Pulmonary artery endothelial cell (primary cell): ENCODE results near the gene LPAR3. TPM values are rescaled to one million over a fixed set of nuclear protein-coding genes. Genes with fewer than 3 reads are reported as not detected.
"Not testable (repeated sequence)": the region's sequence is repeated elsewhere in the genome, so short reads cannot be mapped to it uniquely, and the experiment has no call there.

ENCODE experiments used
- DNase-seq: peaks from one replicate; pipeline ENCODE4 v3.0.0-alpha.2; 2011; ENCODE audit warnings: low read depth, low spot score
- total RNA-seq: library from RNA; depleted of rRNA; stranded (reverse); fragments of >200 nt; gene quantifications from 2 replicates; pipeline ENCODE4 v1.2.3, GENCODE V29; 2014

LPAR3 gene
- total RNA-seq, 1 donor from 2014 or later = not detected

DNA sequence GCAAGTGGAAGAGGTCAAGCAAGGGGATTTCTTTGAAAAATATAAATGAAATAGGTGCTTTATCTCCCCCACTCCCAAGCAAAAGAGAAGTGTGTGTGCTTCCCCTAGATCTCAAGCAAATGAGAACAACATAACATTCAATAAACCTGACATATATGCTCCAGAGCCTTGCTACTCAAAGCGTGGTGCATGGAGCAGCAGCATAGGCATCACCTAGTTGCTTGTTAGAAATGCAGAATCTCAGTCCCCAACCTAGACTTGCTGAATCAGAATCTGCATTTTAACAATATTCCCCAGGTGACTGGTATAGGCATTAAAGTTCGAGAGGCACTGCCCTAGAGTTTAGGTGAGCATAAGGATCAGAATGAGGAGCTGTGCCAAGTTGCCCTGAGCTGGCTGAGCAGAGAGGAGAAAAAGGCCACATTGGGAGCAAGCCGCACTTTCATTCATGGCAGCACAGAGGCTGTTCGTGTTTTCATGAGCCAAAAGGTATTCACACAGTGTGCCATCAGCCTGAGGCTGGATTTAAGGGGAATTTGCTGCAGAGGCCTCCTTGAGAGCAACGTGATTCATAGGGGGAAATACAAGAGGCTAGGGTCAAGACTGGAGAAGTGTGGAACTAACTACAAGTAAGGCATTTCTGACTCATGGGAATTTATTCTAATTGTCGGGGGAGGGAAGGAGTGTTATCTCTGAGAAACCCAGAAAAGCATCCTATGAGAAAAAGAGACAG is 14.3 kb upstream of the LPAR3 start:
- no peak for DNase-seq

DNA sequence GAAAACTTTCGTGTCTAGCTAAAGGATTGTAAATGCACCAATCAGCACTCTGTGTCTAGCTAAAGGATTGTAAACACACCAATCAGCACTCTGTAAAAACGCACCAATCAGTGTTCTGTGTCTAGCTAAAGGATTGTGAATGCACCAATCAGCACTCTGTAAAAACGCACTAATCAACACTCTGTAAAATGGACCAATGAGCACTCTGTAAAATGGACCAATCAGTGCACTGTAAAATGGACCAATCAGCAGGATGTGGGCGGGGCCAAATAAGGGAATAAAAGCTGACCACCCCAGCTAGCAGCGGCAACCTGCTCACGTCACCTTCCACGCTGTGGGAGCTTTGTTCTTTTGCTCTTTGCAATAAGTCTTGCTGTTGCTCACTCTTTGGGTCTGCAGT is 9.7 kb upstream of the LPAR3 start:
- DNase-seq = not testable (repeated sequence)

- no peak for DNase-seq
Observed at GRCh38 chr1:84899969-84900368, 7.0 kb upstream of the LPAR3 start.

DNA sequence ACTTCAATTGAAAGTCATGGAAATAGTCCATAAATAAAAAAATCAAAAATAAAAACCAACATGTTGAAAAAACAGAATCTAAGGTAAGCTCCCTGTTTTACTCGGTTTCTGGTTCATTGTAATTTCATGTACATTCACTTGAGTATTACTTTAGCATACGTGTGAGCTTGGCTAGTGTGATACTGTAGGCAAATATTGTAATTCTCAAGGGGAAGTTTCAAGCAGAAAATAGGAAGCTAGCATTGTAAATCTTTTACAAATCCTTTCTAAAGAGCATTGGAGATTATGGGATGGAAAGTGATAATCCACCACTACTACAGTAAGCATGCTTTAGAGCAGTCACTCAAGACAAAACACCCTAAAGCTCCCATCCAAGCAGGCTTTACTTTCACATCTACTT is 3.3 kb upstream of the LPAR3 start:
- DNase-seq = no peak

GRCh38 chr1:84890566-84890965 is 2.4 kb downstream of the LPAR3 start:
- DNase-seq = no peak

- DNase-seq = no peak
Observed at GRCh38 chr1:84889437-84889836, 3.6 kb downstream of the LPAR3 start.

- DNase-seq = no peak
Observed at GRCh38 chr1:84888753-84889152, 4.3 kb downstream of the LPAR3 start.

GRCh38 chr1:84887261-84887934 is 5.6 kb downstream of the LPAR3 start:
- no peak for DNase-seq

DNA sequence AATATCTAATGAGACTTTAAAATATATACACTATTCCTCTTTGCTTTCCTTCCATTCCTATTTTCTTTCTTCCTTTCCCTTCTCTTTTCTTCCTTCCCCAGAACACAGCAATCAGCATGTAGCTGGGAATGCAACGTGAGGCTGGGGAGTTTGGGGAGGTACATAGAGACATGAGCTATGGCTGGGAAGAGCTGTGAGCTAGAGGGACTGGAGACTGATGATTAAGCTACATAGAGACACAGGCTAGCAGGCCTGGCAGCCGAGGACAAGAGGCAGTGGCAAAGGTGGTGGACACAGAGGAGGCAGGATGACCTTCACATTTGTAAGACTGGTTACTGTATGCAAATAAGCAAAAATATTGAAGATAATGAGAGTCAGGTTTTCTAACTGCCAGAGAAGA is 7.5 kb downstream of the LPAR3 start:
- DNase-seq = no peak

DNA sequence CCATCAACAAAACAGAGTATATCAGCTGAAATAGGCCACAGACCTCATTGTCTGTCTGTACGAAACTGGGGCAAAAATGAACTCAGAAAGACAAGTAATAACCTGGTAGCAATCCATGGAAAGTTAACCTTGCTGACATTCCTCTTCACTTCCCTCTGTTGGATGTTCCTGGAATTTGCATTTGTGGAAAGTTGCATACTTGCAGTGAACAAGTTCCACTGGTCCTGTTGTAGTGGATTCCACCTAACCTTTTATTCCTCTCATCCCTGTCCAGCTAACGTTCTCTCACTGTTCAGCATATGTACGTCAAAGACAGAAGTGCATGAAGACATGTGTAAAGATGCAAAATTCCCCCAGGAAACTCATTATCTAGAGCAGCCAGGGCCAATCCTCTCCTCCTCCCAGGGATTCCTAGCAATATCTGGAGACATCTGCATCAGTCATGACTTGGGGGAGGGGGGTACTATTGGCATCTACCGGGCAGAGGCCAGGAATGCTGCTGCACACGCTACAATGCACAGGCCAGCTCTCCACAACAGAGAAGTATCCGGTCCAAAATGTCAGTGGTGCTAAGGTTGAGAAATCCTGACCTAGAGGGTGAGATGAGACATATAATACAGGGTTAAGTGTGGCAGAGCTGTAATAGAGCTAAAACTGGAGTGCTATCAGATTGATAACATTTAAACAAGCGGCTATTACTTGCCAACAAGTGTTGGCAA is 8.2 kb downstream of the LPAR3 start:
- DNase-seq = no peak

- no peak for DNase-seq
Observed at GRCh38 chr1:84883286-84883685, 9.7 kb downstream of the LPAR3 start.

GRCh38 chr1:84877592-84877991 is 15.4 kb downstream of the LPAR3 start:
- DNase-seq = no peak

GRCh38 chr1:84876353-84876752 is 16.7 kb downstream of the LPAR3 start:
- no peak for DNase-seq

DNA sequence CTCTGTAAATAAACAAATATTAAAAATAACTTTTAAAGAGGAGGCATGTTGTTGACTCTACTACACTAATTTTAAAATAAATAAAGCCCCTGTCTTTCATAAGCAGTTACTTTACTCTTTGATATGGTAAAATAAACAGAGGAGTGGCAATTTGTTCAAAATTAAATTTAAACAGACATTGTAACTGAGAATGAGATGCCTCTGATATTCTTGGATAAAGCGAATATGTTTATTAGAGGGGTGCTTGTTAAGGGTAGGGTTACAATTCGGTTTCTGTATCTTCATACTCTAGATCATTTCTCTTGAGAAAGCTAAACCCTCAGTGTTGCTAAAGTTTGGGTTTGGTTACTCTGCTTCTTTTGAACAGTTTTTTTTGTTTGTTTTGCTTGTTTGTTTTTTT is 19.6 kb downstream of the LPAR3 start:
- DNase-seq = no peak

- DNase-seq = no peak
Observed at GRCh38 chr1:84872696-84873355, 20.2 kb downstream of the LPAR3 start.

DNA sequence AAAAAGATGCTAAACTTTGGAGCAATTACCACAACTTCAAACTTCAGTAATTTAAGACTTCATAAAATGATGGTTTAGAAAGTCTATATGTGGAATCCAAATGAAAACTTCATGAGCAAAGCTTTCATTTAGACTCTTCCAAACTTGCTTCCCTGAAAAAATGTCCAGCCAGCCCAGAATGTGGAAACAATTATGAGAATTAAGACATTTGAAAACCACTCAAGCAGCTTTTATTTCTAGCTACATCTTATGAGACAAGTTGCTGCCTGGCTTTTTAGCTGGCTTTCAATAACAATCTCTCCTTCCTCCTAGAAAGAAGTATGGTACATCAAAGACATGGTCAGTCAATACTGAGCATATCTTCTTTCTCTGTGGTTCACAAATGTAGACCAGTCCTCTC is 21.8 kb downstream of the LPAR3 start:
- DNase-seq = no peak

GRCh38 chr1:84870591-84870990 is 22.4 kb downstream of the LPAR3 start:
- DNase-seq = no peak

DNA sequence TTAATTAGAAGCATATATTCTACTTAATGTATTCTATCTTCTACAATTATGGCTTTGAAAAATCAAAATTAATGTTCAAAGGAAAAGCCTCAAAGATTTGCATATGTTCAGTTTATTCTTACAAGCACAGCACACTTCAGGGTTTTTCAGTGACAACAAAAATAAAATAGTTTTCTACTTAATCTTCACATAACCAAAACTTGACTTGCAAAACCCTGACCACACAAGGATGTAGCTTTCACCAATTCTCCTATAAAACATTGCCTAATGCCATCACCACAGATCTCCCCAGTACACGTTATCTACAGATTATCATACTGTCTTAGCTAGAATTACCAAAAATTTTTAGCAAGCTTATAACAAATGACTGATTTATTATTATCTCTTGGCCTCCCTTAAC is 23.3 kb downstream of the LPAR3 start:
- no peak for DNase-seq

DNA sequence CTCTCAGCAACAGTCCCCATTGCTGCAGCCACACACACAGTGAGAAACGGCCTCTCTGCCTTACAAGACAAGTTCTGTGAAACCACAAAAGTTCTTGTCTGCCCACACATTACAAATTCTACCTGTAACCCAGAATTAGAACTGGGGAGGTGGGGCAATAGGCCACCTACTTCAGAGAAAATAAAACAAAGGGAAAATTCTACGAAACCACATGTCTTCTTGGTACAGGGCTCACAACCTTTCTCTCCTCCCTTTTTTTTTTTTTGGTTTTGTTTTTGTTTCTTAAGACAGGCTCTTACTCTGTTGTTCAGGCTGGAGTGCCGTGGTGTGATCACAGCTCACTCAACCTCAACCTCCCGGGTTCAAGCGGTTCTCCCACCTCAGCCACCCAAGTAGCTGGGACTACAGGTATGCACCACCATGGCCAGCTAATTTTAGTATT is 30.2 kb downstream of the LPAR3 start:
- DNase-seq = no peak

GRCh38 chr1:84861988-84862644 is 30.9 kb downstream of the LPAR3 start:
- DNase-seq = no peak

GRCh38 chr1:84861516-84861915 is 31.5 kb downstream of the LPAR3 start:
- DNase-seq = no peak
